H9 (cell line): ENCODE data around the gene ZNF512B. TPM values are rescaled to one million over a fixed set of nuclear protein-coding genes. Genes with fewer than 3 reads are reported as not detected.

Source experiments
- DNase-seq: peaks from one replicate; pipeline ENCODE4 v3.0.0-alpha.2; 2017
- H2AFZ ChIP-seq: one replicate; pipeline ENCODE4 v1.6.1; 2013; ENCODE audit warnings: mild to moderate bottlenecking, low read length, control low read depth, moderate library complexity
- H2AK5ac ChIP-seq: 2 replicates; pipeline ENCODE4 v1.6.1; 2013; ENCODE audit warnings: low read length, control low read depth, mixed read lengths; ENCODE audit not compliant: insufficient read length
- H2BK120ac ChIP-seq: one replicate; pipeline ENCODE4 v1.6.1; 2013; ENCODE audit warnings: low read depth, mild to moderate bottlenecking, low read length, control low read depth, inconsistent platforms; ENCODE audit not compliant: poor library complexity, severe bottlenecking
- H2BK12ac ChIP-seq: 2 replicates; pipeline ENCODE4 v1.6.1; 2013; ENCODE audit warnings: low read length, control low read depth, mixed read lengths, low read depth; ENCODE audit not compliant: insufficient read length
- H2BK15ac ChIP-seq: 2 replicates; pipeline ENCODE4 v1.6.1; 2013; ENCODE audit warnings: low read depth, low read length, control low read depth
- H2BK20ac ChIP-seq: one replicate; pipeline ENCODE4 v1.6.1; 2013; ENCODE audit warnings: low read depth, mild to moderate bottlenecking, low read length, control low read depth, inconsistent platforms; ENCODE audit not compliant: poor library complexity, severe bottlenecking
- H2BK5ac ChIP-seq: 2 replicates; pipeline ENCODE4 v1.6.1; 2013; ENCODE audit warnings: low read length, control low read depth, mixed read lengths; ENCODE audit not compliant: insufficient read length
- H3K14ac ChIP-seq: 2 replicates; pipeline ENCODE4 v1.6.1; 2013; ENCODE audit warnings: low read length, control low read depth; ENCODE audit not compliant: insufficient read depth
- H3K18ac ChIP-seq: 2 replicates; pipeline ENCODE4 v1.6.1; 2013; ENCODE audit warnings: low read depth, mild to moderate bottlenecking, mixed read lengths, low read length, control low read depth; ENCODE audit not compliant: insufficient read length
- H3K23ac ChIP-seq: 2 replicates; pipeline ENCODE4 v1.6.1; 2013; ENCODE audit warnings: low read length, control low read depth, mixed read lengths, low read depth; ENCODE audit not compliant: insufficient read length
- H3K23me2 ChIP-seq: 2 replicates; pipeline ENCODE4 v1.6.1; 2013; ENCODE audit warnings: low read depth, mild to moderate bottlenecking, mixed read lengths, low read length, control low read depth; ENCODE audit not compliant: insufficient read length, poor library complexity, severe bottlenecking
- H3K27ac ChIP-seq: 2 replicates; pipeline ENCODE4 v1.5.1; 2013; ENCODE audit warnings: low read length, control low read depth, mixed read lengths, low read depth; ENCODE audit not compliant: insufficient read length
- H3K27me3 ChIP-seq: 2 replicates; pipeline ENCODE4 v1.6.1; 2013; ENCODE audit warnings: low read length, control low read depth, inconsistent platforms; ENCODE audit not compliant: insufficient read depth
- H3K4ac ChIP-seq: 2 replicates; pipeline ENCODE4 v1.6.1; 2013; ENCODE audit warnings: low read depth, mild to moderate bottlenecking, control low read depth, inconsistent platforms, low read length, moderate library complexity
- H3K4me1 ChIP-seq: 2 replicates; pipeline ENCODE4 v1.6.1; 2013; ENCODE audit warnings: low read length, control low read depth, inconsistent platforms; ENCODE audit not compliant: insufficient read depth
- H3K4me2 ChIP-seq: 2 replicates; pipeline ENCODE4 v1.6.1; 2013; ENCODE audit warnings: low read length, control low read depth, mixed read lengths; ENCODE audit not compliant: insufficient read length, insufficient read depth
- H3K56ac ChIP-seq: 2 replicates; pipeline ENCODE4 v1.6.1; 2013; ENCODE audit warnings: low read depth, mild to moderate bottlenecking, mixed read lengths, low read length, control low read depth; ENCODE audit not compliant: insufficient read length
- H3K79me1 ChIP-seq: 2 replicates; pipeline ENCODE4 v1.6.1; 2013; ENCODE audit warnings: low read depth, mild to moderate bottlenecking, moderate library complexity, low read length, control low read depth, inconsistent platforms; ENCODE audit not compliant: insufficient read depth, poor library complexity, severe bottlenecking
- H3K79me2 ChIP-seq: 2 replicates; pipeline ENCODE4 v1.6.1; 2013; ENCODE audit warnings: low read length, control low read depth, inconsistent platforms; ENCODE audit not compliant: insufficient read depth
- H3K9ac ChIP-seq: 2 replicates; pipeline ENCODE4 v1.6.1; 2013; ENCODE audit warnings: low read length, control low read depth, mixed read lengths; ENCODE audit not compliant: insufficient read length; ENCODE audit errors: extremely low read depth
- H3K9me3 ChIP-seq: one replicate; pipeline ENCODE4 v1.6.1; 2013; ENCODE audit warnings: low read depth, low read length, inconsistent platforms; ENCODE audit not compliant: control insufficient read depth
- H3T11ph ChIP-seq: one replicate; pipeline ENCODE4 v1.6.1; 2013; ENCODE audit warnings: mild to moderate bottlenecking, low read length, control low read depth, inconsistent platforms
- H4K20me1 ChIP-seq: one replicate; pipeline ENCODE4 v1.6.1; 2013; ENCODE audit not compliant: control insufficient read depth, insufficient read length, insufficient read depth
- H4K5ac ChIP-seq: 2 replicates; pipeline ENCODE4 v1.6.1; 2013; ENCODE audit warnings: low read depth, mild to moderate bottlenecking, mixed read lengths, low read length, control low read depth; ENCODE audit not compliant: insufficient read length
- H4K8ac ChIP-seq: replicated peaks from 2 replicates; pipeline ENCODE4 v1.6.1; 2013; ENCODE audit warnings: low read length, control low read depth, mixed read lengths, low read depth; ENCODE audit not compliant: insufficient read length
- H4K91ac ChIP-seq: 2 replicates; pipeline ENCODE4 v1.6.1; 2013; ENCODE audit warnings: low read depth, mild to moderate bottlenecking, moderate library complexity, mixed read lengths, low read length, control low read depth; ENCODE audit not compliant: insufficient read length
- H3K27ac Mint-ChIP-seq, 3 experiments: 2 replicates in 2 of 3; 3 replicates in 1 of 3; pipeline ENCODE4 v1.8.0; 2020 to 2021; ENCODE audit warnings: mixed read lengths in 3 of 3, mild to moderate bottlenecking in 1 of 3, moderate library complexity in 1 of 3
- H3K27me3 Mint-ChIP-seq: 2 replicates; pipeline ENCODE4 v1.8.0; 2021; ENCODE audit warnings: low read depth, mild to moderate bottlenecking, moderate library complexity, mixed read lengths
- H3K36me3 Mint-ChIP-seq, 3 experiments: 2 replicates in 2 of 3; 3 replicates in 1 of 3; pipeline ENCODE4 v1.8.0; 2020 to 2021; ENCODE audit warnings: low read depth in 3 of 3, mixed read lengths in 3 of 3; ENCODE audit not compliant: insufficient read depth in 1 of 3
- H3K4me1 Mint-ChIP-seq, 2 experiments: 2 replicates each; pipeline ENCODE4 v1.8.0; 2020; ENCODE audit warnings: mixed read lengths in 2 of 2
- H3K4me3 Mint-ChIP-seq, 2 experiments: 2 replicates in 1 of 2; 3 replicates in 1 of 2; pipeline ENCODE4 v1.8.0; 2020 to 2021; ENCODE audit warnings: mild to moderate bottlenecking in 2 of 2, mixed read lengths in 2 of 2, moderate library complexity in 1 of 2
- H3K9me3 Mint-ChIP-seq, 2 experiments: 2 replicates in 1 of 2; 3 replicates in 1 of 2; pipeline ENCODE4 v1.8.0; 2020; ENCODE audit warnings: mild to moderate bottlenecking in 2 of 2, mixed read lengths in 2 of 2, moderate library complexity in 1 of 2
- WGBS: extraction: QIAGEN DNeasy Blood & Tissue Kit; methylation state at CpG from one replicate; pipeline ENCODE4 v1.1.7; 2013; ENCODE audit warnings: missing lambda C conversion rate, low lambda C conversion rate, mixed read lengths; ENCODE audit not compliant: insufficient read length; ENCODE audit errors: extremely low coverage; 5-methylcytosine and 5-hydroxymethylcytosine counted together
- total RNA-seq: library from RNA; stranded (reverse); gene quantifications from 2 replicates; pipeline ENCODE4 v1.2.1, GENCODE V29; 2021
- TF ChIP-seq, protein P1 (sequence below): fragments of 200-600 bp; sonication (generic); conservative IDR thresholded peaks from 3 replicates; pipeline ENCODE4 v1.8.0; 2021; ENCODE audit warnings: antibody characterized with exemption, mild to moderate bottlenecking

The ZNF512B gene
- total RNA-seq, 1 experiment from 2014 or later: 46.0 TPM

GRCh38 chr20:63973636-63974401, 4.1 kb upstream of the ZNF512B start:
- Histone ChIP-seq H3K56ac (no peak overlapping the region), H3T11ph (no peak overlapping the region), H4K8ac (no peak overlapping the region), H4K20me1 (no peaks in the 10 kb centered on the region), H3K18ac (no peak overlapping the region), H3K23me2 (peaks cover 15% of the 10 kb centered on the region), H3K9ac (no peak overlapping the region), H4K5ac (no peak overlapping the region), H2AK5ac (no peak overlapping the region), H3K23ac (no peak overlapping the region), H4K91ac (no peak overlapping the region), H3K79me2 (no peaks in the 10 kb centered on the region), H3K4me1 (no peaks in the 10 kb centered on the region; the same call in 1 of the 2 replicates), H3K27me3 (no peaks in the 10 kb centered on the region; the same call in 1 of the 2 replicates), H3K14ac (no peak overlapping the region), H3K9me3 (no peaks in the 10 kb centered on the region), H2BK20ac (no peak overlapping the region), H2BK120ac (no peak overlapping the region), H2BK15ac (no peak overlapping the region), H2BK12ac (no peak overlapping the region), H3K4ac (no peak overlapping the region), H3K27ac (no peak overlapping the region), H3K79me1 (no peaks in the 10 kb centered on the region), H2BK5ac (no peak overlapping the region), H2AFZ (no peak overlapping the region), H3K4me2 (peak overlapping the region; percentile 17)
- Mint-ChIP-seq H3K9me3 (no peaks in the 10 kb centered on the region), H3K27ac (no peak overlapping the region; a peak in 1 of 7 replicates), H3K4me1 (peaks cover 20 to 24% of the 10 kb centered on the region in 2 experiments), H3K4me3 (peak overlapping the region; percentile 48 to 56), H3K36me3 (peaks cover 0 to 5% (median 3%) of the 10 kb centered on the region in 3 experiments; a peak in 3 of 7 replicates), H3K27me3 (peaks cover 16% of the 10 kb centered on the region)
- DNase-seq: peak; percentile 88
- no CpG with 5 or more reads among the region's 37 CpGs for WGBS
- TF ChIP-seq, protein P1, sequence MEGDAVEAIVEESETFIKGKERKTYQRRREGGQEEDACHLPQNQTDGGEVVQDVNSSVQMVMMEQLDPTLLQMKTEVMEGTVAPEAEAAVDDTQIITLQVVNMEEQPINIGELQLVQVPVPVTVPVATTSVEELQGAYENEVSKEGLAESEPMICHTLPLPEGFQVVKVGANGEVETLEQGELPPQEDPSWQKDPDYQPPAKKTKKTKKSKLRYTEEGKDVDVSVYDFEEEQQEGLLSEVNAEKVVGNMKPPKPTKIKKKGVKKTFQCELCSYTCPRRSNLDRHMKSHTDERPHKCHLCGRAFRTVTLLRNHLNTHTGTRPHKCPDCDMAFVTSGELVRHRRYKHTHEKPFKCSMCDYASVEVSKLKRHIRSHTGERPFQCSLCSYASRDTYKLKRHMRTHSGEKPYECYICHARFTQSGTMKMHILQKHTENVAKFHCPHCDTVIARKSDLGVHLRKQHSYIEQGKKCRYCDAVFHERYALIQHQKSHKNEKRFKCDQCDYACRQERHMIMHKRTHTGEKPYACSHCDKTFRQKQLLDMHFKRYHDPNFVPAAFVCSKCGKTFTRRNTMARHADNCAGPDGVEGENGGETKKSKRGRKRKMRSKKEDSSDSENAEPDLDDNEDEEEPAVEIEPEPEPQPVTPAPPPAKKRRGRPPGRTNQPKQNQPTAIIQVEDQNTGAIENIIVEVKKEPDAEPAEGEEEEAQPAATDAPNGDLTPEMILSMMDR: peak; percentile 100
